ENCODE results near the gene LRRN4.

The LRRN4 gene

DNA sequence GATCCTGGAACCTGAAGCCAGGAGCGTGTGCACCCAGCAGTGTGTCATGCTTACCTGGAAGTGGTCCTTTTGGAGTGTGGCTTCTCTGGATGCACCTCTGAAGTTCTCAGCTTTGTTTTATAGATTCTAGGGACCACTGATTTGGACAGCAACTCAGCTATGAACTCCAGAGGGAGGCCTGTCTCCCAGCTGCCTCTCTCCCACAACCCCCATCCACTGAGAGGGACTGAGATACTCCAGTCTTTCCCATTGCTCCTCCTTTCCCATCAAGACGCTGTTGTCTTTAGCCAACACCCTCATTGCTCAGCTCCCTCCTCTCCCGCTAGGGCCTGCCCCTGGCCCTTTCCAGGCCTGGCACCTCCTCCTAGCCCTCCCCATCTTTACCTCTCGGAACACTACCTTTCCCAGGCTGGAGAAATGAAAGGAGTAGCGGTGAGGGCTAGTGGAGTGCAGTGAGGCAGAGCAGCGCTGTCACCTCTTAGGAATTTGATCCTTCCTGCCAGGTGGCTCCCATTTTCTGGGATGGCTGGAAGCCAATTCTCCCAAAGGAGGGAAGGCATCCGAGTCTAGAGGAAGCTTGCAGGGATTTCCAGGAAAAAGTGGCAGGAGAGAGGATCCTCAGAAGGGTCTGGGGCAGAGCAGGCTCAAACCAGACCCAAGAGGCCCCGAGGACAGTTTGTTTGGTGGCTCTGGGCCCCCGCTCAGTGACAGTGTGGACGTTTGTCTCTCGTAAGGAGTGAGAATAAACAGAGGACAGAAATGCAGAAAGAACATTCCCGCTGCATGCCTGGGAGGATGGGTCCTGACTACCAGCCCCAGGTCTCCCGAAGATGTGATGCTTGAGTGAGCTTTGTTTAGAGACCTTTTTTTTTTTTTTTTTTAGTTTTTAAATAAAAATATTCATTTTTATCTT lies at the start of gene LRRN4:
TSS of gene LRRN4 (minus strand) at position 285 of the 913 bp plus-strand sequence. CDS start 1,261 bp downstream, outside the sequence.
- TF ChIP-seq PATZ1 (CRISPR knock-in tag; IDR thresholded peaks at IDR 0.05; ENCODE audit: borderline replicate concordance) (no peak), SNAI2 (CRISPR knock-in tag; IDR thresholded peaks at IDR 0.05) (no peak), TOX (CRISPR knock-in tag; IDR thresholded peaks at IDR 0.05; ENCODE audit: borderline replicate concordance) (no peak), ZFP30 (CRISPR knock-in tag; IDR thresholded peaks at IDR 0.05) (no peak), ZNF70 (CRISPR knock-in tag; IDR thresholded peaks at IDR 0.05) (peak; percentile 69; the same call in 1 of the 2 replicates)

DNA sequence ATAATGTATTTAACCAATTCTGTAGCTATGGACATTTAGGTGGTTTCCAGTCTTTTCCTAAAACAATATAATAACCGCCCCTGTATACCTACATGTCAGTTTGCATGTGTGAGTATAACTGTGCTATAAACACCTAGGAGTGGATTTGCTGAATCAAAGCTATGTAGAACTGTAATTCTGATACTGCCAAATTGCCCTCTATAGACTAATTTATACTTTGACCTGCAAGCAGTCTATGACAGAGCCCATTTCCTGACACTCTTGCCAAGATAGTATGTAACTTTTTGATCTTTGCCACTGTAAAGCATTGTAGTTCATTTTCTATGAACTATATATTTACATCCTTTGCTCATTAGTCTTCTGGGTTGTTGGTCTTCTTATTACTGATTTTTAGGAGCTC lies 49.4 kb upstream of the LRRN4 start:
- no peak for ATAC-seq
- TF ChIP-seq ZFP30 (CRISPR knock-in tag; IDR thresholded peaks at IDR 0.05) (no peak), RARB (CRISPR knock-in tag; IDR thresholded peaks at IDR 0.05) (no peak)

More for the DNA sequence above, at the start of gene LRRN4:
- ATAC-seq: peak; percentile 32

DNA sequence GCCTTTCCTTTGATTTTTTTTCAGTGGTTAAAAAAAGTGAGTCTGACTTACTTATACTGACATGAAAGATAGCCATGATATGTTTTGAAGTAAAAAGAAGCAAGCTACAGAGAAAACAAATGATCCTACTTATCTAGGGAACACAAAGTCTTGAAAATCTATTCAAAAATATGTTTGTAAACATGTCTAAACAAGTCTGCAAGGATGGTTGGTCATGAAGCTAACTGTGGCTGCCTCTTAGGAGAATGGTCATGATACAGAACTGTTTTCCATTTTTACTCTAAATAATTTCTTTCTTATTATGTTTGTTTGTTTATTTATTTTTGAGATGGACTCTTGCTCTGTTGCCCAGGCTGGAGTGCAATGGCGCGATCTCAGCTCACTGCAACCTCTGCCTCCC lies 47.5 kb upstream of the LRRN4 start:
- TF ChIP-seq RARB (CRISPR knock-in tag; IDR thresholded peaks at IDR 0.05): no peak
- TF ChIP-seq CREB5 (CRISPR knock-in tag; IDR thresholded peaks at IDR 0.05; ENCODE audit: low read depth): no peak
- no peak for TF ChIP-seq ESRRG (CRISPR knock-in tag; IDR thresholded peaks at IDR 0.05)
- TF ChIP-seq PPARA (CRISPR knock-in tag; IDR thresholded peaks at IDR 0.05; ENCODE audit: borderline replicate concordance): no peak
- TF ChIP-seq ZFP30 (CRISPR knock-in tag; IDR thresholded peaks at IDR 0.05): no peak
- no peak for TF ChIP-seq ZC3H10 (CRISPR knock-in tag; IDR thresholded peaks at IDR 0.05)
- TF ChIP-seq, protein P1, sequence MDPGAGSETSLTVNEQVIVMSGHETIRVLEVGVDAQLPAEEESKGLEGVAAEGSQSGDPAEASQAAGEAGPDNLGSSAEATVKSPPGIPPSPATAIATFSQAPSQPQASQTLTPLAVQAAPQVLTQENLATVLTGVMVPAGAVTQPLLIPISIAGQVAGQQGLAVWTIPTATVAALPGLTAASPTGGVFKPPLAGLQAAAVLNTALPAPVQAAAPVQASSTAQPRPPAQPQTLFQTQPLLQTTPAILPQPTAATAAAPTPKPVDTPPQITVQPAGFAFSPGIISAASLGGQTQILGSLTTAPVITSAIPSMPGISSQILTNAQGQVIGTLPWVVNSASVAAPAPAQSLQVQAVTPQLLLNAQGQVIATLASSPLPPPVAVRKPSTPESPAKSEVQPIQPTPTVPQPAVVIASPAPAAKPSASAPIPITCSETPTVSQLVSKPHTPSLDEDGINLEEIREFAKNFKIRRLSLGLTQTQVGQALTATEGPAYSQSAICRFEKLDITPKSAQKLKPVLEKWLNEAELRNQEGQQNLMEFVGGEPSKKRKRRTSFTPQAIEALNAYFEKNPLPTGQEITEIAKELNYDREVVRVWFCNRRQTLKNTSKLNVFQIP (CRISPR knock-in tag; IDR thresholded peaks at IDR 0.05; ENCODE audit: borderline replicate concordance, low read depth): no peak
- TF ChIP-seq ARNTL (CRISPR knock-in tag; IDR thresholded peaks at IDR 0.05; ENCODE audit: borderline replicate concordance, low read depth): no peak
- TF ChIP-seq, protein P2, sequence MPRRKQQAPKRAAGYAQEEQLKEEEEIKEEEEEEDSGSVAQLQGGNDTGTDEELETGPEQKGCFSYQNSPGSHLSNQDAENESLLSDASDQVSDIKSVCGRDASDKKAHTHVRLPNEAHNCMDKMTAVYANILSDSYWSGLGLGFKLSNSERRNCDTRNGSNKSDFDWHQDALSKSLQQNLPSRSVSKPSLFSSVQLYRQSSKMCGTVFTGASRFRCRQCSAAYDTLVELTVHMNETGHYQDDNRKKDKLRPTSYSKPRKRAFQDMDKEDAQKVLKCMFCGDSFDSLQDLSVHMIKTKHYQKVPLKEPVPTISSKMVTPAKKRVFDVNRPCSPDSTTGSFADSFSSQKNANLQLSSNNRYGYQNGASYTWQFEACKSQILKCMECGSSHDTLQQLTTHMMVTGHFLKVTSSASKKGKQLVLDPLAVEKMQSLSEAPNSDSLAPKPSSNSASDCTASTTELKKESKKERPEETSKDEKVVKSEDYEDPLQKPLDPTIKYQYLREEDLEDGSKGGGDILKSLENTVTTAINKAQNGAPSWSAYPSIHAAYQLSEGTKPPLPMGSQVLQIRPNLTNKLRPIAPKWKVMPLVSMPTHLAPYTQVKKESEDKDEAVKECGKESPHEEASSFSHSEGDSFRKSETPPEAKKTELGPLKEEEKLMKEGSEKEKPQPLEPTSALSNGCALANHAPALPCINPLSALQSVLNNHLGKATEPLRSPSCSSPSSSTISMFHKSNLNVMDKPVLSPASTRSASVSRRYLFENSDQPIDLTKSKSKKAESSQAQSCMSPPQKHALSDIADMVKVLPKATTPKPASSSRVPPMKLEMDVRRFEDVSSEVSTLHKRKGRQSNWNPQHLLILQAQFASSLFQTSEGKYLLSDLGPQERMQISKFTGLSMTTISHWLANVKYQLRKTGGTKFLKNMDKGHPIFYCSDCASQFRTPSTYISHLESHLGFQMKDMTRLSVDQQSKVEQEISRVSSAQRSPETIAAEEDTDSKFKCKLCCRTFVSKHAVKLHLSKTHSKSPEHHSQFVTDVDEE (CRISPR knock-in tag; IDR thresholded peaks at IDR 0.05): no peak
- no peak for TF ChIP-seq ZNF565 (CRISPR knock-in tag; conservative IDR thresholded peaks at IDR 0.05; ENCODE audit: low read depth)
- TF ChIP-seq ISL1 (CRISPR knock-in tag; IDR thresholded peaks at IDR 0.05): no peak
- no peak for TF ChIP-seq TCF4 (CRISPR knock-in tag; IDR thresholded peaks at IDR 0.05; ENCODE audit: borderline replicate concordance)
- no peak for TF ChIP-seq OSR1 (CRISPR knock-in tag; IDR thresholded peaks at IDR 0.05)
- no peak for TF ChIP-seq PATZ1 (CRISPR knock-in tag; IDR thresholded peaks at IDR 0.05; ENCODE audit: borderline replicate concordance)
- no peak for TF ChIP-seq CSRNP3 (CRISPR knock-in tag; IDR thresholded peaks at IDR 0.05)
- ATAC-seq: no peak
